Measurements from ENCODE around the gene ADTRP.

- no peak for TF ChIP-seq CTCF (IDR thresholded peaks at IDR 0.05 in 8 of 11, conservative IDR thresholded peaks at IDR 0.05 in 3 of 11)
- TF ChIP-seq POLR2AphosphoS5 (IDR thresholded peaks at IDR 0.05), result no peak
- no peak for TF ChIP-seq POLR2A (IDR thresholded peaks at IDR 0.05)
These were observed 8.6 kb downstream of the ADTRP start for GRCh38 chr6:11769811-11770545.
